RKO (cell line): Measurements from ENCODE around the gene IMPDH1.

ENCODE experiments used
- DNase-seq: peaks from one replicate; pipeline ENCODE4 v3.0.0-alpha.2; 2016; ENCODE audit warnings: low spot score

Gene IMPDH1

DNA sequence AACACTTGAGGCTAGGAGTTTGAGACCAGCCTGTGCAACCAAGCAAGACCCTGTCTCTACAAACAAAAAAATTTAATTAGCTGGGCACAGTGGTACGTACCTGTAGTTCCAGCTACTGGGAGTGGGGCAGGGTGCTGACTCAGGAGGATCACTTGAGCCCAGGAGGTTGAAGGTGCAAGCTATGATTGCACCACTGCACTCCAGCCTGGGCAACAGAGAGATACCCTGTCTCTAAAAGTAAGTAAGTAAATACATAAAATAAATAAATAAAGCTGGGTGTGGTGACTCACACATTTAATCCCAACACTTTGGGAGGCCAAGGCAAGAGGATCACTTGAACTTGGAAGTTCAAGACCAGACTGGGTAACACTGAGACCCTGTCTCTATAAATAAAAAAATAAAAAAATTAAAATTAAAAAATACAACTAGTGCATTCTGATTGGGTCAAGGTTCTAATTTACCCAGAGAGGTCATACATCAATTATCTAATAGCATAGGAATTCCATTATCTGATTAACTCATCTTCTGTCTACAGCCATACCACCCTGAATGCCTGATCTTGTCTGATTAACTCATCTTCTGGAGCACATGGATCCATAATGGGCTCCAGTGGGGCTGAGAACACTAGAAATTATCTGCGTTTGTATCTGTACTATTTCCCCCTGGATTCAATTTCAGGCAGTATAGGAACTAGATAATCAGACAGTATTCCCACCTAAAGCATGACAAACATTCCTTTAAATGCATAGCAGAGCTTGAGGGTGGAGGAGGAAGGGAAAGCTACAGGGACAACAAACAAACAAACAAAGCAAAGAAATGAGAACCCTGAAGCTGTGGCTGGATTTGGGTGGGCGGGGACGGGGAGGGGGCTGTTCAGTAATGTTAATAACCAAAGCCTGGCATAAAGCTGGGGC is 24.9 kb upstream of the IMPDH1 start:
- no peak for DNase-seq

DNA sequence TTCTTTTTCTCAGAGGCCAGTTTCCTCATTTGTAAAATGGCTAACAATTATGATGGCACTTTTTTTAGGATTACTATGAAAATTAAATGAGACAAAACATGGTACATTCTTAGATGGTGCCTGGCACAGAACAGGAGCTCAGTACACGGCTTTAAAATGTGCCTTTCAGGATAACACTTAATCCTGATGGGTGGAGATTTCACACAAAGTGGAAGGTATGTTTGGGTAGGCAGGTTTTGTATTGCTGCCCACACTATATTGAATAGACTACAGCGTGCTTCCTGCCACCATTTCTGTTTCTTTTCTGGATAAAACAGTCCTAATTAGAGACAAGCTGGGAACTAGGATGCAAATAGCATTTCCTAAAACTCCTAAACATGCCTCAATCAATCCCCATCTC is 22.0 kb upstream of the IMPDH1 start:
- DNase-seq = no peak

DNA sequence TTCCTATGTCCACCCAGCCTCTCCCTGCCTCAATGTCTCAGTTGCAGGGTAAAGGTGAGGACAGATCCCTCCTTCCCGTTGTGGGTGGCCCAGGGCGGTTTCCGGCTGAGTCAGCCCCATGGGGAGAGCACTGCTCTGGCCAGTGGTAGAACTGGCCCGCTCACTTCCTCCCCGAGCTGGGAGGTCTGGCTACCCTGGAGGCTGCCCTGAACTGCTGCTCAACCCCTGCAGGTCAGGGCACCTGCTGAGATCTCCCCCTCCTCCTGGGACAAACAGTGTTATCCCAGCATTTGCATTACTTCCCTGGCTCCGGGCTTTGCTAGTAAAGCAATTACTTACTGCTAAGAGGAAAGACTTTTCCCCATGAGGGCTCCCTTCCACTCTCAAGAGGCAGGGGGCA is 21.4 kb upstream of the IMPDH1 start:
- DNase-seq = no peak

DNA sequence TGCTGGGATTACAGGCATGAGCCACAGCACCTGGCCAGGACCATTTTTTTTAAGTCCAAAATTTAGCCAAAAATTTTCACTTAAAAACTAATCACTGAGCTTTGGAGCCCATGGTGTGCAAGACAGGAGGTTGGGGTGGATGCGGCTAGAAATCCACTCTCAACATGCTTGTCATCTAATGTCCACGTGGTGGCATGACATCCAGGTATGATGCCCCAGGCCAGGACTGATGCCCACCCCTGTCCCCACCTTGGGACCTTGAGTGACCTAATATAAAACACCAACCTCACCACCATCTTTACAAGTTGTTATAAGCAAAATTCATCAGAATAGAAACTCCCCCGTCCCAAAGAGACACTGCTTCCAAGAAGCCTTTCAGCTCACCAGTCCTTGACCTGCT is 20.4 kb upstream of the IMPDH1 start:
- DNase-seq = no peak

DNA sequence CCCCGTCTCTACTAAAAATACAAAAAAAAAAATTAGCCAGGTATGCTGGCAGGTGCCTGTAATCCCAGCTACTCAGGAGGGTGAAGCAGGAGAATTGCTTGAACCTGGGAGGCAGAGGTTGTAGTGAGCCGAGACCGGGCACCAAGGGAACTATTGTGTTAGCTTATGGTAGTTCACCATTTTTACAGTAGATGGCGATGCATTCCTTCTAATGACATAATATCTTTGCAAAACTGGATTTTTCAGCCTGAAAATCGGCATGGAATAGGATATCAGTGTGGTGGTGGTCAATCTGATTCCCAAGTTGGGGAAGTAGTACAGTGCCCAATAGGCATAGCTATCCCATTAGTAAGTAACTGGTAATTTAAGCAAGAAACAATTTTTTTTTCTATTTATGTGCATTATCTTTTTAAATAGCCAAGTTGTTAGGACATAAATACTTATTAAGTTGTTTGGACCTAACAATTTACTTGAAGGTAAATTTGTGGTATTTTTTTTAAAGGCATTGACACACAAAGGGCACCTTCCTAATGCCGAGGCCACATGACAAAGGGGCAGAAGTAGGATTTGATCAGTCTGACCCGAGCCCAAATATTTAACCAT is 17.6 kb upstream of the IMPDH1 start:
- DNase-seq = peak; percentile 78

DNA sequence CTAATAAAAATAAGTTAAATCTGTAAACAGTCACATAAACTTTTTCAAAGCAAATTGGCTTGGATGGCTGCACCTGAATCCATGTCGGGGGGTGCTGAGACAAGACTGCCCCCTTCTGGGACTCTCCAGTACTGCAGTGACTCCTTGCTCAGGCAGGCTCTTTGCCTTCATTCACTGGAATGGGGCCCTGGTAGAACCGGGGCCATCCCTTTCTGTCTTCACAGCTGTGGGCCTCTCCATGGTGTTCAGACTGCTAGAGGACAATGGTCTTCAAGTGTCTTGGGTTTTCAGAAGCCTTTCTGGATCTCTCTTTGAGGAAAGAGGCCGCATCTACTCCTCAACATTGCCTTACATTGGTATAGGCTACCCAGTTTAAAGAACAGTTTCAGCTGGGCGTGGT is 16.1 kb upstream of the IMPDH1 start:
- DNase-seq = peak; percentile 67

DNA sequence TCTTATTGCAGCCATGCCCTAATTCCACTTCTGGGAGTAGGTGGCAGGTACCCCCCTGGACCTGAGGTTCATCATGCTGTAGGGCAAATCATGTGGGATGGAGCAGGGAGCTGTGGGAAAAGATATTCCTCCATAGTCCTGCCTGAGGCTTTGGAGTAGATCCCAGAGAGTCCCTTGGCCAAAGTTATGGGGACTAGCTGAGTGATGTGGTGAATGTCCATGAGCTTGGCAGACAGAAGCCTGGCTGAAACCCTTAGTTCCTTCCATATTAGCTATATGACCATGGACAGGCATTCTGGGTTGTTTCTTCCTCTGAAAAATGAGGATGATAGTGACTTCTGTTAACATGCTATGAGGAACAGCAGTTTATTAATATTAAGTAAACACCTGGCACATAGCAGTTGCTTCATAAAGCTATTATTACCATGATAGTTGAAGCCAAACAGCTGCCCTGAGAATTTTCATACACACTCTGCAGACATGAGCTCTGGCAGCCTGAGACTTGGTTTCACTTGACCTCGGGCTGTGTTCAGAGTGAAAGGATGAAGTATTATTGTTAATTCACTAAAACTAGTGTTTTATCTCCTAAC is 15.0 kb upstream of the IMPDH1 start:
- no peak for DNase-seq

DNA sequence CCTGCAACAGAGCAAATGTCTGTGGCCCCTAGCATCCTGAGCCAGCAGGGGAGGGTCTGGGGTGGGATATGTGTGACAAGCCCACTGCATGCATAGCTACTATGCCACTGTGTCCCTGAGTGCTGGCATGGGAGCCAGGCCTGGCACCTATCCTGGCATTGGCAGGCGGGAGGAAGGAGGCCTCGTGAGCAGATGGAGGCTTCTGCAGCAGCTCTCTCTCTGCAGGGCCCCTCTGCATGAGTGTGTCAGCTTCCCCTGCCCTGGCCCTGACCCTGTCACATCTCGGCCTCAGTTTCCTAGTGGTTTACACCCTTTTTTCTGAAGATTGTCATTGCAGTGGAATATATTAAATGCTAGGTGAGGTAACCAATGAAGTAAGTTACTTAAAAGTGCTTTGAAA is 13.1 kb upstream of the IMPDH1 start:
- no peak for DNase-seq

DNA sequence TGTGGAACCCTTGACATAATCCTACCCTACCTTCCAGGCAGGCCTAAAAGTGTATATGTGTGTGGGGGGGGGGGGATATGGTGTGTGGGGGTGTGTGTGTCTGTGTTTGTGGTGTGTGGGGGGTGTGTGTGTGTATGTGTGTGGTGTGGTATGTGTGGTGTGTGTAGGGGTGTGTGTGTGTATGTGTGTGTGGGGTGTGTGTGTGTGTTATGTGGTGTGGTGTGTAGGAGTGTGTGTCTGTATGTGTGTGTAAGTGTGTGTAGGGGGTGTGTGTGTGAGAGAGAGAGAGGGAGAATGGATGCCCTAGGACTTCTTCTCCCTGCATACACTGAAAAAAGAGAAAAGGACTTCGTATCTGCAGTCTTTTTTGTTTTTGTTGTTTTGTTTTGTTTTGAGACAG is 12.3 kb upstream of the IMPDH1 start:
- no peak for DNase-seq

DNA sequence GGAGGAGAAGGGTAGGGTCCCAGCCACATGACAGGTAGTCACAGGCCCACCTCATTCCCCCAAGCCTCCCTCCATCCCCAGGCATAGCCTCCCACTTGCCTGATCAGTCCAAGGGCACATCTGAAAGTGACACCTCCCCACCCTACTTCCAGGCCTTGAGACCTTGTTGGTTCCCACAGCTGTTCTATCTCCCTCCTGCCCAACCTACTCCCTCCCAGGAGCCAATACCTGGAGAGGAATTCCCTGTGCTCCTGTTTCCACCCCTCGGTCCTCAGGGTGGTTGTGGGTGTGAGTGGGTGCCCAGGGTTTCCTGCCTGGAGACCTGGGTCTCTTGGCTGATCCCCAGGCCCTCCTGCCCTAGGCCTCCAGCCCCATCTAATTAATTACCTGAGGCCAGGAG is 11.6 kb upstream of the IMPDH1 start:
- no peak for DNase-seq

DNA sequence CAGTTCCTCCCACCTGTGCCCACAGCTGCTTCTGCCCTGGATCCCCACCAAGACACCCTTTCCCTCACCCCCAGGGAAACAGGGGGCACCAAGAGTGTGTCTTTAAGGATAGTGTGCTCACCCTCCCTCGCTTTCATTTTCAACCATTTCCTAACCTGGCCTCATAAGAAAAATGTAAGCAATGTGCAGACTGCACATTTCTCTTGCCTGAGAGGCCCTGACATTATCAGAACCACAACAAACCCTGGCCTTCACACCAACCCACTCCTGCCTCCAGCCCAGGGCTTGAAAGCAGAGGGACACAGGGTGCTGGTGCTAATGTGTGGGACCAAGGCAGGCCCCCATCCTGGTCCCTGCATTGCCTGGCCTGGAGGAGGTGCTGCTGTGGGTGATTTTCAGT is 11.0 kb upstream of the IMPDH1 start:
- no peak for DNase-seq

DNA sequence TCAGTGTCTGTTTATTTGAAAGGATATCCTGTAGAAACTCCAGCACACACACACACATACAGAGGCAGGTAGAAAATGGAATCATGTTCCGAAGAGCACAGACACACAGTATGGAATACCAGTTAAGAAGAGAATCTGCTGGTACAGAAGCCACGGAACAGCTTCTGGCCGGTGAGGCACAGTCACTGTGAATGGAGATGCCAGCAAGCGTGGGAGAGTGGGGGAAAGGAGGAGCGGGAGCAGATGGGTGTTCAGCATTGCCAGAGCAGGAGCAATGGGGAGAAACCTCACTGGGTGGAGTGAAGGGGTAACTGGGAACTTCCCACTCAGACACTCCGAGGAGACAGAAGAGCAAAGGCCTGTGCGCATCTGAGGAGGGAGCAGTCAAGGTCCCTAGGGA is 9.5 kb upstream of the IMPDH1 start:
- no peak for DNase-seq

DNA sequence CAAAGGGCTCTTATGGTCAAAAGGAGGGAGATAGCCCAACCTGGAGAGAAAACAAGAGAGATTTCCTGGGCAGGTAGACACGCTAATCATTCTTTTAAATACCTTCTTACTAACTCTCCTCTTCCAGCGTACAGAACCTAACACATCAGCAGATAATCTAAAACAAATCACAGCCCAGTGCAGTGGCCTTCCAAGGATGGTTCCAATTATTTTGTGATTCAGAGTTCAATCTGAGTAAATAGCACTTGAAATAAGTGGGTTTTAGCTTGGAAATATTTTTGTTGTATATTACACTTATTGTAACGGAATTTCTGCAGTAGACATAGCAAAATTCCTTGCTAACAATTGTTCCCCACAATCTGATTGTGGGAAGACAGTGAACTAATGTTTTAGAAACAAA is 7.3 kb upstream of the IMPDH1 start:
- no peak for DNase-seq

DNA sequence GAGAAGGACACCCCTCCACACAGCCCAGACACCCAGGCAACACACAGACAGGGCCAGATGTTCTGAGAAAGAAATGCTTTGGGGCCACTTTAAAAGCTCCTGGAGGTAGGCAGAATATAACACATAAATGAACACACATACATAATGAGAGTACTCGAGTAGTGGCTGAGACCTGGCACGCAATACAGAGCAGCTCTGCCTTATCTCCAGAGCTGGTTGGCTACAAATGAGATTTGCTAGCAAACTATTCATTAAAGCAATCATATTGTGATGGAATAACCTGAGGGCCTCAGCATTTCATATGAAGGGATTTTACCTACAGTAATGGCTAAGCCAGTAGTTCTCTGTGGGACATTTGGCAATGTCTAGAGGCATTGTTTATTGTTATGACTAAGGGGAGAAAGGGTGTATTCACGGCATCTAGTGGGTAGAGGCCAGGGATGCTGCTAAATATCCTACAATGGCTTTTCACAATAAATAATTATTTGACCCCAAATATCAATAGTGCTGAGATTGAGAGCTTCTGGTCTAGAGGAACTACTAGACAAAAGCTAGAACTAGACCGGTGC is 5.5 kb upstream of the IMPDH1 start:
- no peak for DNase-seq

DNA sequence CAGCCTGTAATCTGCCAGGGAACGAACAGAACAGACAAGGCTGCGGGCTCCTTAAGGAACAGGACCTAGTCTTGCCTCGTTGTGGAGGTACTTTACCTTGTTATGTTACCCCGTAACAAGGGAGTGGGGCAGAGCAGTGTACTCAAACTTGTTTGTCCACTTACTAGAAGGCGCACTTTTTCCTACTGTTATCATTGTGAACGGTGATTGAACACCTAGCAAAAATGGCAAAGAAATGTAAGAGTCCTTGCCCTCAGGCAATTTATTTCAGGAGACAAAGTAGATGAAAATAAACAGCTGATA is 620 bp upstream of the IMPDH1 start:
- no peak for DNase-seq

DNA sequence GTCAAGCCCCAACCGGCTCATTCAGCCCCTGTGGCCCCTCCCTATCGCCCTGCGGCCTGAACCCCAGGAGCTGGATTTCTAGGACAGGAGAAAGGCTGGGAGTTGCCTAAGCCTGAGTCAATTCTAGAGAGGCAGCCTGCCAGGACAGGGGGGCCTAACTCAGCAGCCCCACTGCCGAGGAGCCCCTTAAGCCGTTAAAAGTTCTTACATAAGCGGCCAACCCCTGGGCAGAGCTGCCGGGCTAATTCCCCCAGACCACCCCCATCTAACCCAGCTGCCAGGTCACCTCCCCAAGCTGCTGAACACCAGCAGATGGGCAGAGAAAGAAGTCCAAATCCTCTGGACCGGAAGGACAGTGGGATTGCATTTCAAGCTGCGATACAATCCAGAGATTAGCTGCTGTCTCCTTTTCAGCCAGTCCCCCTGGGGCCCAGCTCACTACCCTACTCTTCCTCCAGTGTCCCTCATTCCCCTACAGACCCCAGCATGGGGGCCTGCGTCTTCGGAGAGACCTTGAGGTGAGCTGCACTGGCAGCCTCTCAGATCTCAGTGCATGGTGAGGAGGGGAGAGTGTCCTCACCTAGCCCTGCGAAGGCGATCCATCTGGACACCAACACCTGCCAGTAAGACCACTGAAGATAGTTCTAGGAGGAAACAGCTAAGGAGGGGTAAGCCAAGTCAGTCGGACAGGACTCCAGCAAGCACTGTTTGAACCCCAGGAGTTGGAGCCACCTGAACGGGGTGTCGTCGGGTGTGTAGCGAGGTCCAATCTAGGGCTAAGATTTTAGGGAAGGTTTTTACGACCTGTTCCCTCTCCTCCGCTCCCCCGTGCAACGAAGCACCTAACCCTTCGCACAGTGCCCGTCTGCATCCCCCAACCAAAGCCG is 830 bp downstream of the IMPDH1 start:
- DNase-seq = peak; percentile 41

DNA sequence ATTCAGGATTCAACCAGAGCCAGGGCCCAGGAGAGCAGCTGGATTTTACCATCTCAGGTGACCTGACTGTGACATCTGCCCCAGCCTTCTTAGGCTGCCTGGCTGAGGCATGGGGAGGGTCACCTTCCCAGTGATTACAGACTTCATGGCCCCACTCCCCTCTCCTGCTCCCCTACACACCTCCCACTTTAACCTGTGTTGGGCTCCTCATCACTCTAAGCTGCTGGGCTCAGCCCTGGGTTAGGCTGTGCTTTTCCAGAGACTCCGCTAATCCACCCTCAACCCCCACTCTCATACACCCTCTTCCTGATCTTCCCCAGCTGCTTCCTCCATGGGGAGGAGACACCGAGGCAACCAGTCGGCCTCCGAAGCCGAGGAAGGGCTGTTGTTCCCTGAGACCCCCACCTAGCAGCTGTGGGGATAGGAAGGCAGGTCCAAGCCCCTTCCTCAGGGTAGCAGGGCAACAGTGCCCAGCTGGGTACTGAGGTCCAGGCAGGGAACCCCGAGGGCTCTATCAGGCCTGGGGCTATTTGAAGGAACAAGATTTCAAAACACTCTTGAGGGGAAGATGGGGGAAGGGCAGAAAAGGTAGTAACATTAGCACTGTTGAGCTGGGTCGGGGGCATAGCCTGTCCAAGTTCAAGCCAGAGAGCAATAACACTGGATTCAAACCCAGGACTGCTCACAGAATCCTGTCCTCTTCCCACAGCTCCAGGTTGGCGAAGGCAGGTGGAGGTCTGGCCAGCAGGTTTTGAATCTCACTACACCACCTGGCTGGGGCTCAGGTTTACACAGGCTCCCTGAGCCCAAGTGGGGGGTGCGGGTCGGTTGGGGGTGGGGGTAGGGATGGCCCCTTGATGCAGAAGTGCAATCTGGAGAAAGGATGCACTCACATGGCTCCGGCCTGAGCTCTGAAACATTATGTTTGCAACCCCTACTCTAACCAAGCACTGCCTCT is 1.8 kb downstream of the IMPDH1 start:
- DNase-seq = no peak

DNA sequence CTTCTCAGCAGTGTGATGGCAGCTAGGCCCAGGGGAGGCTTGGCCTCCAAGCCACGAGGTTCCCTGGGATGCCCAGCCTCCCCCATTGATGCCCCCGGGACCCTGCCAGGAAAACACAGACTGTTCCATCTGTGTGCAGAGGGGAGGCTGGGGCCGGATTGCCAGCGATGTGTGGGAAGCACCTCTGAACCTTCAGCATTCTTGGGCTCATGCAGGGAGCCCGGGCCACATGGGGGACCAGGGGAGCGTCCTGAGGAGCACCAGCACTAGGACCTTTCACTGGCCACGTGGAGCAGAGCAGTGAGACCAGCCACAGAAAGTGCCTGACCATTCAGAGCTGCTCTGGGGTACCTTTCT is 2.6 kb downstream of the IMPDH1 start:
- DNase-seq = no peak

DNA sequence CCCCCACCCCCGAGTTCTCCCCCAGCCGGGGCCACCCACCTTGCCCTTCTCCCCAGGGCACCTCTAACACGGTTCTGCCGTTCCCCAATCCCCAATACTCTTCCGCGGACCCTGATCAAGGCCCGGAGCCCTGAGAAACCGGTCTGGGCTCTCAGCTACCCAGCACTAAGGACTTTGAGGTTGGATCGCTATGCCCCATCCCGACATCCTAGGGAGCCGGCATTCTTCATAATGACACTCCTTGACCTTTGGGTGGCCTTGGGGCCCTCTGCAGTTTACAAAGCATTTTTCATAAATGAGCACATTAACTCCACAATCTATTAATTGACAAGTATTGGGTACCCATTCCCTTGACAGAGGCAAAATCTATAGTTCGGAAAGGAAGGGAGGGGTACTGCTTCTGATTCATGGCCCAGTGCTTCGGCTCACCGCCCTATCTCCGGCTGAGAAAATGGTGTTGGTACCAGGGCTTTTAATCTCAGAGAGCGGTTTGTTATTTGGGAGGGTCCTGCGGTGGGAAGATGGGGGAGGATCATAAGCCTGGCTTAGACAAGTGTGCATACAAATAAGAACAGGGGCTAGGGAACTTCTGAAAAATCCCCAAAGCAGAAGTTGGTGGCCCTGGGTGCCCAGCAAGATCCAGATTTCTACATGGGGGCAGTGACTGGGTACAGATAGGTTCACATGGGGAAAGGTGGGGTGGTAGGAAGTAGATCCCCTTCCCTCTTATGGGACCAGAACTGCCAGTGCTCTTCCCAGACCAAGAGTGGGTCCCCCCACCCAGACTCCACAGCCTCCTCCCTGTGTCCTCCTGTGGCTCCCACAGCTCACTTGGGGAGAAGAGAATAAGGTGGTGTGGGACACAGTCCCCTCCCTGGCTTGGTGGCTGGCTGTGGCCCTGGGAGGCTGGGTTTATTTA is 3.2 kb downstream of the IMPDH1 start:
- DNase-seq = no peak
